BJ (cell line): ENCODE data around the gene PLEKHA1. TPM values are rescaled to one million over a fixed set of nuclear protein-coding genes. Genes with fewer than 3 reads are reported as not detected.
A peak's percentile ranks its signal among the peaks of the same experiment; 100 is the strongest.

Source experiments
- CTCF ChIA-PET: fragments of 350-600 bp; formaldehyde crosslinking; extraction: SDS; loops from one replicate; lab custom pipeline; 2021; ENCODE audit warnings: antibody characterized with exemption, inconsistent platforms; lab: Yijun Ruan, JAX
- POLR2A ChIA-PET: fragments of 300-600 bp; sonication (Branson Sonifier 250); formaldehyde crosslinking; extraction: SDS; loops from one replicate; lab custom pipeline; 2021; ENCODE audit warnings: antibody characterized with exemption; lab: Charles Lee
- DNase-seq: peaks from one replicate; pipeline ENCODE4 v3.0.0-alpha.2; 2011; ENCODE audit warnings: low read depth
- H3K27me3 ChIP-seq: 2 replicates; pipeline ENCODE4 v1.6.0; 2011; ENCODE audit warnings: low read length; ENCODE audit not compliant: control insufficient read depth, insufficient read depth
- H3K36me3 ChIP-seq: 2 replicates; pipeline ENCODE4 v1.5.1; 2011; ENCODE audit warnings: low read length; ENCODE audit not compliant: control insufficient read depth, insufficient read depth
- H3K4me3 ChIP-seq: 2 replicates; pipeline ENCODE4 v1.5.1; 2011; ENCODE audit warnings: low read depth, mild to moderate bottlenecking, control low read depth, low read length
- polyA plus RNA-seq: library from polyadenylated mRNA; depleted of rRNA; stranded (reverse); fragments of >200 nt; gene quantifications from 2 replicates; pipeline ENCODE4 v1.2.3, GENCODE V29; 2011
- TF ChIP-seq, protein P1 (sequence below): IDR thresholded peaks from 2 replicates; pipeline ENCODE4 v1.5.1; 2011; ENCODE audit warnings: low read depth, mild to moderate bottlenecking, control low read depth, inconsistent platforms, low read length, moderate library complexity; ENCODE audit not compliant: insufficient read depth

PLEKHA1 gene
- polyA plus RNA-seq, 1 experiment: 18.6 TPM

DNA sequence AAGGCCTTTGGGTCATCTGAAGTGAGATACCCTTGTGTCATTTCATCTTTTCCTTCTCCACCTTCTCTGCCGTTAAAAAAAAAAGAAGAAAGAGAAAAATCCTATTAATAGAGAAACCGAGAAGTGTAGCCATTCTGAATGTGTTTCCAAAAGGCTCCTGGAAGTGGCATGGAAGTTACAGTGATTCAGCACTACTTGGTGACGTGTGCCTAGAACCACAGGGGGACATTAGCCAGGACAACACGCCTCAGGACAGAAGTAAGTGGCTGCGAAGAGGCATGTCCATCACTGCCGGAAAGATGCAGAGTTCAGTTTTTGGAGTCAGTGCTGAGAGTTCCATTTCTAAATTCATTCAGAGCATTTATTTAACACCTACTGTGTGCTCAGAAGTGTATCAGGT is 93.2 kb downstream of the PLEKHA1 start:
- CTCF ChIA-PET: interaction anchor here (0.6 to 1.6 kb wide), 4 partner anchors 10 to 98 kb away, joined by 4 to 6 read pairs (median 4); no protein-coding TSS in a partner anchor

DNA sequence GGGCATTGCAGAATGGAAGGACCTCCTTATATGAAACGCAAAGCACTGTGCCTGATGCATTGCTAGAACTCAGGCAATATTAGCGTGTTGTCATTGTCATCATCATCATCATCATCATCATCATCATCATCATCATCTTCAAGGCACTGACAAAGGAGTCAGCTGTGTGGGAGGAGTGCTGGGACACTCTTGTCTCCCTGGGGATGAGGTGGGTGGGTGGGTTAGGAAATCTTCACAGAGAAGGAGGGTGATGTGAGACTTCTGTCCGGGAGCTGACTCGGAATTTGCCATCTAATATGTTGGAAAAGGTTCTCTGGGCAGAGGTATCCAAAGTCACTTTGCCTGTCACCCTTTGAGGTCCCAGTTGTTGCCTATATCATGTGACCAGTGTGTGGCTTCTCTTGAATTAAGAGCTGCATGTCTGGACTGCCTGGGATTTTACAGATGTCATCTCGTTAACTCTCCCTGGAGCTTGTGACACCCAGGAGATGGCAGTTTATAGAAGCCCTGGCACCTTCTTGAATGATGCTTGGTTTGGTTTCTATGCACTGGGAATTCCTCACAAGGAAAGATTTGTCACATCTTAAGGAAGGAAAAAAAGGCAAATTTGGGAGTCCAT is 93.9 kb downstream of the PLEKHA1 start:
- ChIA-PET POLR2A (interaction anchor here (0.6 kb wide), 1 partner anchor 92 kb away, joined by 3 read pairs; no protein-coding TSS in a partner anchor), CTCF (interaction anchor here (0.6 to 1.6 kb wide), 4 partner anchors 10 to 416 kb away, joined by 3 to 8 read pairs (median 4); no protein-coding TSS in a partner anchor)
- no peak for DNase-seq
- no peaks in the 10 kb centered on the region for H3K36me3 ChIP-seq
- TF ChIP-seq, protein P1, sequence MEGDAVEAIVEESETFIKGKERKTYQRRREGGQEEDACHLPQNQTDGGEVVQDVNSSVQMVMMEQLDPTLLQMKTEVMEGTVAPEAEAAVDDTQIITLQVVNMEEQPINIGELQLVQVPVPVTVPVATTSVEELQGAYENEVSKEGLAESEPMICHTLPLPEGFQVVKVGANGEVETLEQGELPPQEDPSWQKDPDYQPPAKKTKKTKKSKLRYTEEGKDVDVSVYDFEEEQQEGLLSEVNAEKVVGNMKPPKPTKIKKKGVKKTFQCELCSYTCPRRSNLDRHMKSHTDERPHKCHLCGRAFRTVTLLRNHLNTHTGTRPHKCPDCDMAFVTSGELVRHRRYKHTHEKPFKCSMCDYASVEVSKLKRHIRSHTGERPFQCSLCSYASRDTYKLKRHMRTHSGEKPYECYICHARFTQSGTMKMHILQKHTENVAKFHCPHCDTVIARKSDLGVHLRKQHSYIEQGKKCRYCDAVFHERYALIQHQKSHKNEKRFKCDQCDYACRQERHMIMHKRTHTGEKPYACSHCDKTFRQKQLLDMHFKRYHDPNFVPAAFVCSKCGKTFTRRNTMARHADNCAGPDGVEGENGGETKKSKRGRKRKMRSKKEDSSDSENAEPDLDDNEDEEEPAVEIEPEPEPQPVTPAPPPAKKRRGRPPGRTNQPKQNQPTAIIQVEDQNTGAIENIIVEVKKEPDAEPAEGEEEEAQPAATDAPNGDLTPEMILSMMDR: no peak
- peaks cover 5% of the 10 kb centered on the region for H3K27me3 ChIP-seq
- H3K4me3 ChIP-seq: no peak overlapping the region

More for the DNA sequence above, 93.2 kb downstream of the PLEKHA1 start:
- H3K4me3 ChIP-seq: no peak overlapping the region
- no peak for DNase-seq
- peaks cover 7% of the 10 kb centered on the region for H3K27me3 ChIP-seq
- POLR2A ChIA-PET: no interaction called here
- no peaks in the 10 kb centered on the region for H3K36me3 ChIP-seq
- TF ChIP-seq, protein P1: no peak

DNA sequence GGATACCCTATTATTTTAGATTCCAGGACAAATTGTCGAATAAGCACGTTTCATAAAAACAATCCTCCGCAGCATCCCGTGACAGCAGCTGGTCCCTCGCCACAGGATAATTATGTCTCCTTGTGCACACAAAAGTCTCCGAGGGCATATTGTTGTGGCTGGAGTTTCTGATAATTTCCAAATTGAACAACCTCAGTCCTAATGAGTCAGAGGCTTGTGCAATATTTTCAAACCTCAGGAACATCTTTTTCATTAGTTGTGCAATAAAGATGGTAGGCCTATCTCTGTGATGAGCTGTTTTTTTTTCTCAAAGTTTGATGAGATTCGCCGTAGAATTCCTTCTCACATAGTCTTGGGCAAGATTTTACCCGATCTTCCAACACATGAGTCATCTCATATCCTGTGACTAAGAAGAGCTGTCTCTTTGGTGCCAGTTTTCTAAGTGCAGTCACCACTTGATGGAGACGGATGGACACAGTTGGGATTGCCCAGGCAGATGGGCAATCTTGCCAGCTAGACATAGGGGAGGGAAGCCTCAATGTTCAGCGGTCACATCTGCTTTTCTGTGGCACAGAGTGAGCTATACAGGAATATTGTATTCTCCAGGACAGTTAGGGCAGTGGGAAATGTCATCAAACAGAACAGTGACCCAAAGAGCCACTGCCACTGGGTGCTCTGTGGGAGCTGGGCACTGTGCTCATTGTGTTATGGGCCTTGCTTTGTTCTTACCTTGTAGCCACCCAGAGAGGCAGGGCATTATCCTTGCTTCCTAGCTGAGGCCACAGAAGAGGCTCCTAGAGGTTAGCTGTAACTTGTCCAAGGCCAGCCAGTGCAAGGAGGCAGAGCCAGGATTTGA is 94.6 kb downstream of the PLEKHA1 start:
- Histone ChIP-seq H3K27me3 (peaks cover 5% of the 10 kb centered on the region), H3K4me3 (no peak overlapping the region), H3K36me3 (no peaks in the 10 kb centered on the region)
- DNase-seq: peak; percentile 98
- TF ChIP-seq, protein P1: no peak
- CTCF ChIA-PET: interaction anchor here (0.6 to 1.8 kb wide), 5 partner anchors 11 to 416 kb away, joined by 3 to 8 read pairs (median 4); no protein-coding TSS in a partner anchor
- POLR2A ChIA-PET: interaction anchor here (0.6 kb wide), 1 partner anchor 93 kb away, joined by 3 read pairs; no protein-coding TSS in a partner anchor

DNA sequence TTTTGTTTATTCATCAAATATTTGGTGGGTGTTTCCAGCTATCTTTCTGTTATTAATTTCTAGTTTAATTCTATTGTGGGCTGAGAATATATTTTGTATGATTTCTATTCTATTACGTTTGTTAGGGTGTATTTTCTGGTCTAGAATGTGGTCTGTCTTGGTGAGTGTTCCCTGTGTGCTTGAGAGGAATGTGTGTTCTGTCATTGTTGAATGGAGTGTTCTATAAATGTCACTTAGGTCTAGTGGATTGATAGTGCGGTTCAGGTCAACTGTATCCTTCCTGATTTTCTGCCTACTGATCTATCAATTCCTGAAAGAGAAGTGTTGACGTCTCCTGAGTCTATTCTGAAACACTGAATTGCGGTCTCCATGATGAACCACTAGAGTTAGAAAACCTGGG is 95.3 kb downstream of the PLEKHA1 start:
- TF ChIP-seq, protein P1: no peak
- ChIA-PET POLR2A (no interaction called here), CTCF (interaction anchor here (1.0 to 1.8 kb wide), 3 partner anchors 22 to 326 kb away, joined by 4 to 8 read pairs (median 6); no protein-coding TSS in a partner anchor)
- no peak for DNase-seq
- no peaks in the 10 kb centered on the region for H3K36me3 ChIP-seq
- H3K4me3 ChIP-seq: no peak overlapping the region
- peaks cover 5% of the 10 kb centered on the region; the same call in 1 of the 2 replicates for H3K27me3 ChIP-seq
